Uterus (tissue), 2 donors: ENCODE results near the gene C6orf132.

Experiments used
- POLR2A ChIP-seq, 2 donors: fragments of 450-650 bp; IDR thresholded peaks; one replicate each; pipeline ENCODE4 v1.6.1; 2016; ENCODE audit warnings: antibody characterized with exemption in 2 of 2, mild to moderate bottlenecking in 1 of 2, moderate library complexity in 1 of 2
- TF ChIP-seq, protein P1 (sequence below), 4 experiments: fragments of 200-600 bp in 2 of 4; fragments of 450-650 bp in 2 of 4; sonication (generic) in 2 of 4; IDR thresholded peaks; one replicate each; pipeline ENCODE4 v1.5.1; 2016 to 2019; ENCODE audit warnings: antibody characterized with exemption in 4 of 4, mild to moderate bottlenecking in 2 of 4, moderate library complexity in 1 of 4

- no peak for TF ChIP-seq POLR2A (IDR thresholded peaks at IDR 0.05)
- TF ChIP-seq, protein P1, sequence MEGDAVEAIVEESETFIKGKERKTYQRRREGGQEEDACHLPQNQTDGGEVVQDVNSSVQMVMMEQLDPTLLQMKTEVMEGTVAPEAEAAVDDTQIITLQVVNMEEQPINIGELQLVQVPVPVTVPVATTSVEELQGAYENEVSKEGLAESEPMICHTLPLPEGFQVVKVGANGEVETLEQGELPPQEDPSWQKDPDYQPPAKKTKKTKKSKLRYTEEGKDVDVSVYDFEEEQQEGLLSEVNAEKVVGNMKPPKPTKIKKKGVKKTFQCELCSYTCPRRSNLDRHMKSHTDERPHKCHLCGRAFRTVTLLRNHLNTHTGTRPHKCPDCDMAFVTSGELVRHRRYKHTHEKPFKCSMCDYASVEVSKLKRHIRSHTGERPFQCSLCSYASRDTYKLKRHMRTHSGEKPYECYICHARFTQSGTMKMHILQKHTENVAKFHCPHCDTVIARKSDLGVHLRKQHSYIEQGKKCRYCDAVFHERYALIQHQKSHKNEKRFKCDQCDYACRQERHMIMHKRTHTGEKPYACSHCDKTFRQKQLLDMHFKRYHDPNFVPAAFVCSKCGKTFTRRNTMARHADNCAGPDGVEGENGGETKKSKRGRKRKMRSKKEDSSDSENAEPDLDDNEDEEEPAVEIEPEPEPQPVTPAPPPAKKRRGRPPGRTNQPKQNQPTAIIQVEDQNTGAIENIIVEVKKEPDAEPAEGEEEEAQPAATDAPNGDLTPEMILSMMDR (IDR thresholded peaks at IDR 0.05) = no peak
Observed at GRCh38 chr6:42088101-42088591, 54.3 kb downstream of the C6orf132 start.
